Fibroblast of lung (primary cell): ENCODE results near the gene RNF220. TPM values are rescaled to one million over a fixed set of nuclear protein-coding genes. Genes with fewer than 3 reads are reported as not detected.

Experiments used
- DNase-seq, 2 donors: peaks; one replicate each; pipeline versions ENCODE4 v3.0.0 to v3.0.0-alpha.2; 2010; ENCODE audit warnings: low read depth in 2 of 2
- H2AFZ ChIP-seq: 2 replicates; pipeline ENCODE4 v1.5.1; 2012; ENCODE audit warnings: low read length, control low read depth, inconsistent platforms
- H3K27ac ChIP-seq: 2 replicates; pipeline ENCODE4 v1.5.1; 2011; ENCODE audit warnings: low read length, control low read depth; ENCODE audit not compliant: insufficient read depth
- H3K27me3 ChIP-seq: 2 replicates; pipeline ENCODE4 v1.5.1; 2011; ENCODE audit warnings: mild to moderate bottlenecking, low read length; ENCODE audit not compliant: control insufficient read depth, insufficient read depth
- H3K36me3 ChIP-seq: 2 replicates; pipeline ENCODE4 v1.5.1; 2011; ENCODE audit warnings: low read length; ENCODE audit not compliant: control insufficient read depth, insufficient read depth
- H3K4me1 ChIP-seq: 2 replicates; pipeline ENCODE4 v1.5.1; 2011; ENCODE audit warnings: low read length; ENCODE audit not compliant: control insufficient read depth, insufficient read depth; ENCODE audit errors: extremely low read depth
- H3K4me2 ChIP-seq: 2 replicates; pipeline ENCODE4 v1.5.1; 2011; ENCODE audit warnings: low read length, control low read depth; ENCODE audit not compliant: insufficient read depth; ENCODE audit errors: extremely low read depth
- H3K4me3 ChIP-seq, 4 experiments: fragments of 200-600 bp in 1 of 4; sonication (generic) in 1 of 4; replicated peaks in 1 of 4; 2 replicates each; pipeline ENCODE4 v1.5.1; 2011 to 2016; ENCODE audit warnings: low read length in 4 of 4, low read depth in 3 of 4, mild to moderate bottlenecking in 3 of 4, control low read depth in 2 of 4, inconsistent platforms in 1 of 4, mixed read lengths in 1 of 4; ENCODE audit not compliant: insufficient read depth in 1 of 4; ENCODE audit errors: control extremely low read depth in 1 of 4
- H3K79me2 ChIP-seq: 2 replicates; pipeline ENCODE4 v1.5.1; 2012; ENCODE audit warnings: mild to moderate bottlenecking, low read length, inconsistent platforms; ENCODE audit not compliant: control insufficient read depth, insufficient read depth
- H3K9ac ChIP-seq: 2 replicates; pipeline ENCODE4 v1.5.1; 2011; ENCODE audit warnings: mild to moderate bottlenecking, low read length, control low read depth; ENCODE audit not compliant: insufficient read depth
- H3K9me3 ChIP-seq: 2 replicates; pipeline ENCODE4 v1.5.1; 2012; ENCODE audit warnings: low read depth, low read length; ENCODE audit not compliant: control insufficient read depth, insufficient read depth
- H4K20me1 ChIP-seq: 2 replicates; pipeline ENCODE4 v1.5.1; 2011; ENCODE audit warnings: low read length; ENCODE audit not compliant: control insufficient read depth, insufficient read depth; ENCODE audit errors: extremely low read depth
- CTCF ChIP-seq, 2 donors: IDR thresholded peaks in 1 of 2; conservative IDR thresholded peaks in 1 of 2; 1 replicate in 1 of 2; 2 replicates in 1 of 2; pipeline ENCODE4 v1.5.1; 2011 to 2012; ENCODE audit warnings: low read length in 2 of 2, control low read depth in 1 of 2, inconsistent platforms in 1 of 2, low read depth in 1 of 2, mild to moderate bottlenecking in 1 of 2
- EZH2 ChIP-seq: IDR thresholded peaks from 2 replicates; pipeline ENCODE4 v1.5.1; 2012; ENCODE audit warnings: low read length, control low read depth, mild to moderate bottlenecking; ENCODE audit errors: missing control alignments
- polyA plus RNA-seq, 2 donors: library from polyadenylated mRNA; depleted of rRNA in 1 of 2; stranded (reverse) in 1 of 2; unstranded in 1 of 2; fragments of >200 nt; gene quantifications; 2 replicates each; pipeline ENCODE4 v1.2.1, GENCODE V29; 2011 to 2012; ENCODE audit warnings: missing spikeins in 1 of 2
- total RNA-seq: library from RNA; depleted of rRNA; stranded (reverse); fragments of >200 nt; gene quantifications from 2 replicates; pipeline ENCODE4 v1.2.1, GENCODE V29; 2014

Gene RNF220
- total and polyA plus RNA-seq, 2 donors (not counting 1 experiment from before 2014, with no cell fraction given) = 42.3 to 52.0 TPM

- no peak for DNase-seq
- Histone ChIP-seq H3K36me3 (no peaks in the 10 kb centered on the region), H3K27me3 (peaks cover 25% of the 10 kb centered on the region), H3K9ac (no peak overlapping the region), H2AFZ (no peak overlapping the region), H3K79me2 (no peaks in the 10 kb centered on the region), H3K27ac (no peak overlapping the region), H3K4me3 (no peak overlapping the region), H3K9me3 (no peaks in the 10 kb centered on the region), H3K4me2 (no peak overlapping the region), H4K20me1 (no peaks in the 10 kb centered on the region), H3K4me1 (no peaks in the 10 kb centered on the region)
- TF ChIP-seq EZH2 = no peak
- no peak for TF ChIP-seq CTCF (conservative IDR thresholded peaks at IDR 0.05 in 1 of 2, IDR thresholded peaks at IDR 0.05 in 1 of 2; ENCODE audit: low read depth in 1 of 2, low read length in 2 of 2)
These were observed 160.2 kb downstream of the RNF220 start for GRCh38 chr1:44565259-44565750.

- Histone ChIP-seq H4K20me1 (no peaks in the 10 kb centered on the region), H3K9ac (no peak overlapping the region), H3K4me1 (no peaks in the 10 kb centered on the region), H3K4me2 (no peak overlapping the region), H3K27me3 (peaks cover 25% of the 10 kb centered on the region), H3K27ac (no peak overlapping the region), H3K79me2 (no peaks in the 10 kb centered on the region), H3K36me3 (no peaks in the 10 kb centered on the region), H2AFZ (no peak overlapping the region), H3K4me3 (no peak overlapping the region), H3K9me3 (no peaks in the 10 kb centered on the region)
- no peak for DNase-seq
- TF ChIP-seq EZH2 = no peak
- no peak for TF ChIP-seq CTCF (conservative IDR thresholded peaks at IDR 0.05 in 1 of 2, IDR thresholded peaks at IDR 0.05 in 1 of 2; ENCODE audit: low read depth in 1 of 2, low read length in 2 of 2)
These were observed 160.8 kb downstream of the RNF220 start for GRCh38 chr1:44565833-44566232.

- no peaks in the 10 kb centered on the region for H4K20me1 ChIP-seq
- H3K27me3 ChIP-seq = peaks cover 25% of the 10 kb centered on the region
- DNase-seq = no peak
- no peak overlapping the region for H2AFZ ChIP-seq
- no peak overlapping the region for H3K9ac ChIP-seq
- TF ChIP-seq EZH2 (no peak), CTCF (conservative IDR thresholded peaks at IDR 0.05 in 1 of 2, IDR thresholded peaks at IDR 0.05 in 1 of 2; ENCODE audit: low read depth in 1 of 2, low read length in 2 of 2) (no peak)
- H3K4me2 ChIP-seq = no peak overlapping the region
- H3K27ac ChIP-seq = no peak overlapping the region
- no peaks in the 10 kb centered on the region for H3K36me3 ChIP-seq
- H3K79me2 ChIP-seq = no peaks in the 10 kb centered on the region
- no peaks in the 10 kb centered on the region for H3K9me3 ChIP-seq
- H3K4me3 ChIP-seq = no peak overlapping the region
- H3K4me1 ChIP-seq = no peaks in the 10 kb centered on the region
These were observed 161.4 kb downstream of the RNF220 start for GRCh38 chr1:44566281-44567046.
